HL-60 (cell line): ENCODE data around the gene OGDH.

Experiments
- DNase-seq, 2 experiments: peaks; one replicate each; pipeline ENCODE4 v3.0.0-alpha.2; 2010 to 2020; ENCODE audit warnings: low read depth in 1 of 2, low spot score in 1 of 2
- H3K27ac ChIP-seq: fragments of 250-450 bp; sonication (Bioruptor Pico); replicated peaks from 2 replicates; pipeline ENCODE4 v1.5.1; 2020; ENCODE audit warnings: mild to moderate bottlenecking, moderate library complexity
- H3K27me3 ChIP-seq: fragments of 250-450 bp; sonication (Bioruptor Pico); 2 replicates; pipeline ENCODE4 v1.5.1; 2021; ENCODE audit warnings: mild to moderate bottlenecking, moderate library complexity; ENCODE audit not compliant: insufficient read depth, poor library complexity, severe bottlenecking
- H3K4me3 ChIP-seq: replicated peaks from 2 replicates; pipeline ENCODE4 v1.5.1; 2011; ENCODE audit warnings: mild to moderate bottlenecking, control low read depth, low read length; ENCODE audit not compliant: insufficient read depth
- GABPA ChIP-seq: IDR thresholded peaks from 2 replicates; pipeline ENCODE4 v1.6.1; 2012; ENCODE audit warnings: low read depth
- POLR2AphosphoS5 ChIP-seq: IDR thresholded peaks from 2 replicates; pipeline ENCODE4 v1.6.1; 2012; ENCODE audit warnings: low read depth
- SPI1 ChIP-seq: IDR thresholded peaks from 2 replicates; pipeline ENCODE4 v1.6.1; 2012; ENCODE audit warnings: low read depth, mild to moderate bottlenecking, borderline replicate concordance
- TF ChIP-seq, protein P1 (sequence below): IDR thresholded peaks from 2 replicates; pipeline ENCODE4 v1.6.1; 2012; ENCODE audit warnings: low read depth; ENCODE audit not compliant: insufficient replicate concordance
- TF ChIP-seq, protein P2 (sequence below): IDR thresholded peaks from one replicate; pipeline ENCODE4 v1.5.1; 2011; ENCODE audit warnings: low read length, control low read depth, inconsistent platforms; ENCODE audit not compliant: insufficient read depth

The OGDH gene

DNA sequence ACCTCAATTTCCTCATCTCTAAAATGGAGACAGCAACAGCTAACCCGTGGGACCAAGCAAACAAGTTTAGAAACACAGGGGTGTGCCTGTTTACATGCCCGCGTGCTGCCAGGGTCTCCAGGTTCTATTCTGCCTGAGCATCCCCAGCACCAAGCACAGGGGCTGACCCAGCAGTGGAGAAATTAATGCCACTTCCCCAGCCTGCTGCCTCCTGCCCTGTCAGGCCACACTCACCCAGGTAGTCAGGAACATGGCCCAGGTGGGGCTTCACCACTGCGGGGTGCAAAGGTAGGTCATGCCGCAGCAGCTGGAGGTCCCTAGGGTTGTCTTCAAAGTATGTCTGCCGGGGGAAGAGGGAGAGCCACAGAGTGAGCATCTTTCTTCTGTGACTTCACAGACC lies 38.5 kb upstream of the OGDH start:
- no peak for TF ChIP-seq SPI1
- TF ChIP-seq POLR2AphosphoS5: no peak
- TF ChIP-seq, protein P1, sequence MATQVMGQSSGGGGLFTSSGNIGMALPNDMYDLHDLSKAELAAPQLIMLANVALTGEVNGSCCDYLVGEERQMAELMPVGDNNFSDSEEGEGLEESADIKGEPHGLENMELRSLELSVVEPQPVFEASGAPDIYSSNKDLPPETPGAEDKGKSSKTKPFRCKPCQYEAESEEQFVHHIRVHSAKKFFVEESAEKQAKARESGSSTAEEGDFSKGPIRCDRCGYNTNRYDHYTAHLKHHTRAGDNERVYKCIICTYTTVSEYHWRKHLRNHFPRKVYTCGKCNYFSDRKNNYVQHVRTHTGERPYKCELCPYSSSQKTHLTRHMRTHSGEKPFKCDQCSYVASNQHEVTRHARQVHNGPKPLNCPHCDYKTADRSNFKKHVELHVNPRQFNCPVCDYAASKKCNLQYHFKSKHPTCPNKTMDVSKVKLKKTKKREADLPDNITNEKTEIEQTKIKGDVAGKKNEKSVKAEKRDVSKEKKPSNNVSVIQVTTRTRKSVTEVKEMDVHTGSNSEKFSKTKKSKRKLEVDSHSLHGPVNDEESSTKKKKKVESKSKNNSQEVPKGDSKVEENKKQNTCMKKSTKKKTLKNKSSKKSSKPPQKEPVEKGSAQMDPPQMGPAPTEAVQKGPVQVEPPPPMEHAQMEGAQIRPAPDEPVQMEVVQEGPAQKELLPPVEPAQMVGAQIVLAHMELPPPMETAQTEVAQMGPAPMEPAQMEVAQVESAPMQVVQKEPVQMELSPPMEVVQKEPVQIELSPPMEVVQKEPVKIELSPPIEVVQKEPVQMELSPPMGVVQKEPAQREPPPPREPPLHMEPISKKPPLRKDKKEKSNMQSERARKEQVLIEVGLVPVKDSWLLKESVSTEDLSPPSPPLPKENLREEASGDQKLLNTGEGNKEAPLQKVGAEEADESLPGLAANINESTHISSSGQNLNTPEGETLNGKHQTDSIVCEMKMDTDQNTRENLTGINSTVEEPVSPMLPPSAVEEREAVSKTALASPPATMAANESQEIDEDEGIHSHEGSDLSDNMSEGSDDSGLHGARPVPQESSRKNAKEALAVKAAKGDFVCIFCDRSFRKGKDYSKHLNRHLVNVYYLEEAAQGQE: no peak
- TF ChIP-seq, protein P2, sequence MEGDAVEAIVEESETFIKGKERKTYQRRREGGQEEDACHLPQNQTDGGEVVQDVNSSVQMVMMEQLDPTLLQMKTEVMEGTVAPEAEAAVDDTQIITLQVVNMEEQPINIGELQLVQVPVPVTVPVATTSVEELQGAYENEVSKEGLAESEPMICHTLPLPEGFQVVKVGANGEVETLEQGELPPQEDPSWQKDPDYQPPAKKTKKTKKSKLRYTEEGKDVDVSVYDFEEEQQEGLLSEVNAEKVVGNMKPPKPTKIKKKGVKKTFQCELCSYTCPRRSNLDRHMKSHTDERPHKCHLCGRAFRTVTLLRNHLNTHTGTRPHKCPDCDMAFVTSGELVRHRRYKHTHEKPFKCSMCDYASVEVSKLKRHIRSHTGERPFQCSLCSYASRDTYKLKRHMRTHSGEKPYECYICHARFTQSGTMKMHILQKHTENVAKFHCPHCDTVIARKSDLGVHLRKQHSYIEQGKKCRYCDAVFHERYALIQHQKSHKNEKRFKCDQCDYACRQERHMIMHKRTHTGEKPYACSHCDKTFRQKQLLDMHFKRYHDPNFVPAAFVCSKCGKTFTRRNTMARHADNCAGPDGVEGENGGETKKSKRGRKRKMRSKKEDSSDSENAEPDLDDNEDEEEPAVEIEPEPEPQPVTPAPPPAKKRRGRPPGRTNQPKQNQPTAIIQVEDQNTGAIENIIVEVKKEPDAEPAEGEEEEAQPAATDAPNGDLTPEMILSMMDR: no peak
- no peak for TF ChIP-seq GABPA
- no peaks in the 10 kb centered on the region for H3K27me3 ChIP-seq
- no peak overlapping the region for H3K4me3 ChIP-seq
- no peak for DNase-seq
- no peak overlapping the region for H3K27ac ChIP-seq

DNA sequence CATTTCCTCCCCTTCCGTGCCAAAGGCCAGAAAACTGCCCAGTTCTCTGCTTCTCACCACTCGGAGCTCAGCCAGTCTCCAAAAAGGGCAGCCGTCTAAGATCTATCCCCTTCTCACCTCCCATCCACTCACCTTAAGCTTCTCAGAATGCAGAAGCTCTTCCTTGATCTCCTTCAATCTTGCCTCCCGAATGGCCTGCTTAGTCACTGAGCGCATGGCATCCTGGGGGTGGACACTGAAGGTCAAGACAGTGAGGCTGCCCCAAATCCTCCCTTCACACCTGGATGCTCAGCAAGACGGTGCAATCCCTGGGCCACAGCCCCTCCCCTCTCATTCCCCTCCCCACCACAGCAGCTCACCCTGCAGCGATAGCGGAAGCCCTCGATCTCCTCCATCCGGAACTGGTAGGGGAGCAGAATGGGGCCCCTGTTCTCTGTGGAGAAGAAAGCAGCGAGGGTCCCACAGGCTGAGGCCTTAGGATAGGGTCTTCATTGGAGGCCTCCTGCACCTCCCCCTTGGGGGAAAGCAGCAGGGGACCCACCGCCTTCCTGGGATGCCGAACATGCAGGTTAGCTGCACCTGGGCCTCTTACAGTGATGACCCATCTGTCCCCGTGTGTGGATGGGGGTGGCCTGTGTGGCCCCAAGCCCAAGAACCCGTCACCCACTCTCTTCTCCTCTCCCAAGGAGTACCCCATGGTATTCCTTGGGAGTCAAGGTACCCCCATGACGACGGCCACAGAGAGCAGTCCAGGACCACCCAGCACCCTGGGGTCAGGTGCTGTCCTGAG lies 37.5 kb upstream of the OGDH start:
- Histone ChIP-seq H3K27ac (no peak overlapping the region), H3K27me3 (no peaks in the 10 kb centered on the region), H3K4me3 (no peak overlapping the region)
- no peak for DNase-seq
- no peak; the same call in 1 of the 2 replicates for TF ChIP-seq POLR2AphosphoS5
- TF ChIP-seq, protein P2: no peak
- no peak for TF ChIP-seq GABPA
- no peak for TF ChIP-seq SPI1
- TF ChIP-seq, protein P1: no peak

DNA sequence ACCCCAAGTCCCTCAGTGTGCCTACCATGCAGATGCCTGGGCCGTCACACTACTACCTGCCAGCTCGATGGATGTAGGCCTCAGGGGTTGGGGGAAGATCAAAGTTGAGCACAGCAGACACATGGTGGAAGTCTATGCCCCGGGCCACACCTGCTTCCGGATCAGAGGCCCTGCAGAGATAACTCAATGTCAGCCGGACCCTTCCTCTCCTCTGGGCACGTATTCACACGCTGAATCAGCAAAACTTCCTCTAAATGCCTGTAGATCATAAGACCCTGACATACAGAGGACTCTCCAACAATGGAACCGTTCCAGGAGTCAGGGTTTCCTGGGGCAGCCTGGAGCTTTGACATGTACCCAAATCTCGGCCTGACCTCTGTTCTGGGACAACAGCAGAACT lies 36.5 kb upstream of the OGDH start:
- no peak overlapping the region for H3K27ac ChIP-seq
- H3K4me3 ChIP-seq: no peak overlapping the region
- H3K27me3 ChIP-seq: no peaks in the 10 kb centered on the region
- TF ChIP-seq GABPA (no peak), POLR2AphosphoS5 (no peak), SPI1 (no peak)
- TF ChIP-seq, protein P1: no peak
- TF ChIP-seq, protein P2: no peak
- DNase-seq: no peak
